IPS-11a (cell line): Measurements from ENCODE around the gene DLL4.
"Not testable (repeated sequence)": the region's sequence is repeated elsewhere in the genome, so short reads cannot be mapped to it uniquely, and the experiment has no call there.

ENCODE experiments used
- H3K4me3 ChIP-seq: one replicate; pipeline ENCODE4 v1.5.1; 2013; ENCODE audit warnings: low read depth, low read length, control low read depth

The DLL4 gene

DNA sequence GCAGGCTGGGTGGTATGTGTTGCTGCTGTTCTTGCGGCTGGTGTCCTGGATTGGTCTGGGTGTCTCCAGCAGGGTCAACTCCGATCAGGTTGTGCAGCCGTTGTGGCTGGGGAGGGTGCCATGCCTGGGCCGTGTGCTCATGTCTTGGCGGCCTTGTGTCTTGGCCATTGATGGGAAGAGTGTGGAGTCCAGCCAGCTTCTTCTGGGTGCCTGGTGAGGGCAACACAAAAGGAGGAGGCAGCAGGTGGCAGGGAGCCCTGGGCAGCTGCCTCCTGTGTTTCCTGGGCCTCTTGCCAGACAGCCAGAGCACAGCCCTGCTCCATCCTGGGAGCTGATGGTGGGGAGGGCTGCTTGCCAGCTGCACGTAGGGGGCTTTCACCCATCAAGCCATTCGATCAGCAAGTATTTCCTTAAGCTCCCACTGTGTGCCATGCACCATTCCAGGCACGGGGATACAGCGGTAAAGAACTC lies 28.5 kb downstream of the DLL4 start:
- no peak overlapping the region for H3K4me3 ChIP-seq

DNA sequence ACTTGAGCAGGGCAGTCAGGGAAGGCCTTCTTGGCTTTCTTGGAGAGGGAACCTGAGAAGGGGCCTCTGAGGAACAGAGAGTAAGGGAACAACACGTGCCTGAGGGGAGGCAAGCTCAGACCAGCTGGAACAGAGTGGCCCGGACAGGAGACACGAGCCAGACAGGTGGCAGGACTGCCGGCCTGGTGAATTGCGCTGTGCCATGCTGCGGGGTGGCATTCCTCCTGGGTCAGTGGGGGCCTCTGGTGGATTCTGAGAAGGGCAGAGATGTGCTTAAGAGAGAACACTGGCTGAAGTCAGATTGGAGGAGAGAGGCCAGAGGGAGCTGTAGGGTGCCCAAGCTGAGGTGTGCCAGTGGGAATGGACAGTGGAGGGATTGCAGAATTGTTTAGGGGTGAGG lies 29.0 kb downstream of the DLL4 start:
- H3K4me3 ChIP-seq, result no peak overlapping the region

DNA sequence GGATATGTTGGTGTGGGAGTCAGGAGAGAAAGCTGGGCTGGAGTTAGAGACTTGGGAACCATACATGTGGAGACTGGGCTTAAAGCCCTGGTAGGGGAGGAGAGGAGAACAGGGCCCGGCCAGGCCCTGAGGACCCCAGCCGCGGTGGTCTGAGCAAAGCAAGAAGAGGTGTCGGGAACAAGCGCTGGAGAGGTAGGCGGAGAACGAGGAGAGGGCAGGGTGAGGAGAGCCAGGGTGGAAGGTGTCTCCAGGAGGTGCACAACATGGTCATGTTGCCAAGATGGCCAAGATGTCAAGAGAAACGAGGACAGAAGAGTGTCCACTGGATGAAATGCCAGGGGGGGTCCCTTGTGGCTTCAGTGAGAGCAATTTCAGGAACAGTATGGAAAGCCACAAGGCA lies 29.6 kb downstream of the DLL4 start:
- H3K4me3 ChIP-seq, result no peak overlapping the region

DNA sequence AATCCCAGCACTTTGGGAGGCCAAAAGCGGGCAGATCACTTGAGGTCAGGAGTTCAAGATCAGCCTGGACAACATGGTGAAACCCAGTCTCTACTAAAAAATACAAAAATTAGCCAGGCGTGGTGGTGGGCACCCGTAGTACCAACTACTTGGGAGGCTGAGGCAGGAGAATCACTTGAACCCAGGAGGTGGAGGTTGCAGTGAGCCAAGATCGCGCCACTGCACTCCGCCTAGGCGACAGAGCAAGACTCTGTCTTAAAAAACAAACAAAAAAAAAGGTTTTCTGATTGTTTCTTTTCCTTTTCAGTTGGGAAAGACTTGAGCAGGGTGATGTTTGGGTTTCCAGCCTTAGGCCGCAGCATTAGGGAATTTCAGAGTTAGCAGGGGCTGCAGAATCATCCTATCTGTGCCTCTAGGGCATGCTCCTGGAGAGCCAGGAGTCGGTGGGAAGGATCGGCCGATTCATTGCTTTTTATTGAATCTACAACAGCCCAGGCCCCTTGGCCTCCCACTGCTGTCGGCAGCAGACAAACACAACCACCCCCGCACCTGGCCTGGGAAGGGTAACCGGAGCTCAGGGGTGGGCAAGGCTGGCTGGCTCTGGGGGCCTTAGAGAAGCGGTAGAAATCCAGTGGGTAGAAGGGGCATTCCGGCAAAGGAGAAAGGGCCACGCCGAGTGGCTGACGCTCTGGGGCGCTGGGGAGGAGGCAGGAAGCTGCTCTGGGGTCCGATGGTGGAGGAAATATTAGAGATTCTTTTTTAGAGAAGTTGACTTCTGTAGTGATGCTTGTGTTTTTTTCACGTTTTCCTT lies 30.4 kb downstream of the DLL4 start:
- no peak overlapping the region for H3K4me3 ChIP-seq

DNA sequence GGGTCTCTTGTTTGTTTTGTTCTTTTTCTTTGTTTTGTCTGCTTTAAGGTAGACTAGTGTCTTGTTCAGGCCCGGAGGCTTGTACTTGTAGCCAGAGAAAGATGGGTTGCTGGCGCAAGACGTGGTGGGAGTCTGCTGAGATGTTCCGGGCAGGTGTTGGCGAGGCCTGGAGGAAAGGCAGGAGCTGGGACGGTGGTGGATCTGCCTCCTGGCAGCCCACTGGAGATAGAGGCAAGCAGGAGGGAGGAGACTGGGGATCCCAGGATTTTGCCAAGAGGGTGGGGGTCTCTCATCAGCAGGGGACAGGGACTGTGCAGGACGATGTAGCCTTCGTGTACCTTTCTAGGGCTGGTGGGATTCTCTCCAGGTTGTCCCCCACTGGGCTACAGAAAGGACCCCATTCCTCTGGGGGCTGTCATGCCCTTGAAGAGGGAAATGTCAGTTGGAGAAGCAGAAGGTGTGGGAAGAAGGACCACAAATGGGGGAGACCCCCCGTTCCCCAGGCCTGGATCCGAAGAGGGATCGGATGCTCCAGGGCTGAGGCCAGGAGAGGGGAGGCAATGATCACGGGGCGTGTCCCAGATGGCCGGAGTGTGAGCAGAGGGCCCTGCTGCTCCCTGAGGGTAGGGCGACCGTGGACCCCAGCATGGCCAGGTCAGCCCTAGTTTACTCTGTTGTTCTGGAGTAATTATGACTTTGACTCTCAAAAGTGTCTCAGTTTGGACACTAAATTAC lies 31.2 kb downstream of the DLL4 start:
- H3K4me3 ChIP-seq, result no peak overlapping the region

DNA sequence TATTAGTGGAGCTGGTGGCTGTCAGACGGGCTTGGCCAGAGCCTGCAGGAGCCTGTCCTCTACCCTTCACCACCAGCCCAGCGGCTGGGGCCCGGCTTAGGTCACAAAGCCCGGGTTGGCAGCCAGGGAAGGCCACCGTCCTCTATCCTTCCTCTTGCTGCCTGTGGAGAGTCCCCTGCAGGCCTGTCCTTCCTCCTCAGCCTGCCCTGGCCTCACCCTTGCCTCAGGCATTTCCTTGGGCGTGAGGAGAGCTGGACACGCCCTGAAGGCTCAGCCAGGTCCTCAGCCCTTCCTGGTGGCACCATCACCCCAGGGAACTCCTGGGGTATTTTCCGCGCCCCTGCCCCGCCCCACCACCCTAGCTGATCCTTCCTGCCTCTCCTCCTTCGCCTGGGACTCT lies 31.8 kb downstream of the DLL4 start:
- H3K4me3 ChIP-seq, result no peak overlapping the region

DNA sequence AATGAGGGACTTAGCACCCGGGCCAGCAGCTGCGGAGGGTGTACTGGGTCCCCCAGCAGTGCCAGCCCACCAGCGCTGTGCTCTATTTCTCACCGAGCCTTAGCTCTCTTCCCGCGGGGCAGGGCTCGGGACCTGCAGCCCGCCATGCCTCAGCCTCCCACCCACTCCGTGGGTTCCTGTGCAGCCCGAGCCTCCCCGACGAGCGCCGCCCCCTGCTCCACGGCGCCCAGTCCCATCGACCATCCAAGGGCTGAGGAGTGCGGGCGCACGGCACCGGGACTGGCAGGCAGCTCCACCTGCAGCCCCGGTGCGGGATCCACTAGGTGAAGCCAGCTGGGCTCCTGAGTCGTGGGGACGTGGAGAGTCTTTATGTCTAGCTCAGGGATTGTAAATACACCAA lies 32.6 kb downstream of the DLL4 start:
- H3K4me3 ChIP-seq, result not testable (repeated sequence)

DNA sequence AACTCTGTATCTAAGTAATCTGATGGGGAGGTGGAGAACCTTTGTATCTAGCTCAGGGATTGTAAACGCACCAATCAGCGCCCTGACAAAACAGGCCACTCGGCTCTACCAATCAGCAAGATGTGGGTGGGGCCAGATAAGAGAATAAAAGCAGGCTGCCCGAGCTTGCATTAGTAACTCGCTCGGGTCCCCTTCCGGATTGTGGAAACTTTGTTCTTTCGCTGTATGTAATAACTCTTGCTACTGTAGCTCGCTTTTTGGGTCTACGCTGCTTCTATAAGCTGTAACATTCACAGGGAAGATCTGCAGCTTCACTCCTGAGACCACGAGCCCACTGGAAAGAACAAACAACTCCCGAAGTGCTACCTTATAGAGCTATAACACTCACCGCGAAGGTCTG lies 33.2 kb downstream of the DLL4 start:
- not testable (repeated sequence) for H3K4me3 ChIP-seq

DNA sequence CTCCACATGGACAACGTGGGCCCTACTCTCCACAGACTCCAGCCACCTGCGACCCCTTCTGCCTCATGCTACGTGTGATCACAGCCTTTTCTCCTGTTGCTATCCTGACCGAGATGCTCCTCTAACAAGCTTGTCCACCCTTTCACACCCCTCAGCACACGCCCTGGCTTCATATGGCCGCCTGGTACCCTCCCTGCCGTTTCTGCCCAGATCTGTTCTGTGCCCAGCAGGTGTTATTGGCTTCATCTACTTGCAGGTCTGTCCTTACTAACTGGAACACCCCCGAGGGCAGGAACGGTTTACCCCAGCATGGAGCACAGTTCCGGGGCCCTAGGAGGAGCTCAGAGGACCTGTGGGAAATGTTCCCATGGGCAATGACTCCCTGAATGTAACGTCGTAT lies 34.1 kb downstream of the DLL4 start:
- H3K4me3 ChIP-seq, result no peak overlapping the region

DNA sequence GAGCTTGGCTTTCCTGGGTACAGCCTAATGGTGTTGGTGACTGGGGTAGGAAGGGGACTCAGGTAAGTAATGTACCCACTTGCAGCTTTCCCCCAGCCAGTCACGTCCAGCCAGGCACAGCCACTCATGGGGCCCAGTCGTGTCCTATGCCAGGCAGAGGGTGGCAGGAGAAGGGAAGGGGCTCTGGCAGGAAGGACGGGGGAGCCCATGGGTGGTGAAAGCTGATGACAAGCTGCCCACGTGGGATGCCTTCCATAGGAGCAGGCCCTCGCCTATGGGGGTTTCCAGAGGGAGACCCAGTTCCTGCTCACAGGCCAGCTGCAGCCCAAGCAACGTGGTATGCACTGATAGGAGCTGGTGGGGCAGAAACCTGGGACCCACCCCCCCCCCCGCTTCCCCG lies 34.9 kb downstream of the DLL4 start:
- no peak overlapping the region for H3K4me3 ChIP-seq

DNA sequence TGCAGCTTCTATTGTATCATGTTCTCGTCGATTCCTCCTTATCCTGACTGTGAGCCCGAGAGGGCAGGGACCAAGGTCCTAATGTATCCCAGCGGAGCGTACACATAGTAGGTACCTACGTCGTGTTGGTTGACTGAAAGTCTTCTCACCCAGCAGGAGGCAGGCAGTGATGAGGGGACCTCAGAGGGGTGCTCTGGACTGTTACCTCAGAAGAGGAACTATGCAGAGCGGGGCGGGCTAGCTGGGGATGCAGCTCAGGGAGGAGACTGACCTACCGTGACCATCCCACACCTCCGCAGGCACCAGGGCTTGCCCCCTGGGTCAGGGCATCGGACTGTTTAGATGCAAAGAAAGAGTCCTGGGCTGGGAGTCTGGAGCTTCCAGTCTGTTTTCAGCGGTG lies 35.5 kb downstream of the DLL4 start:
- H3K4me3 ChIP-seq, result no peak overlapping the region

DNA sequence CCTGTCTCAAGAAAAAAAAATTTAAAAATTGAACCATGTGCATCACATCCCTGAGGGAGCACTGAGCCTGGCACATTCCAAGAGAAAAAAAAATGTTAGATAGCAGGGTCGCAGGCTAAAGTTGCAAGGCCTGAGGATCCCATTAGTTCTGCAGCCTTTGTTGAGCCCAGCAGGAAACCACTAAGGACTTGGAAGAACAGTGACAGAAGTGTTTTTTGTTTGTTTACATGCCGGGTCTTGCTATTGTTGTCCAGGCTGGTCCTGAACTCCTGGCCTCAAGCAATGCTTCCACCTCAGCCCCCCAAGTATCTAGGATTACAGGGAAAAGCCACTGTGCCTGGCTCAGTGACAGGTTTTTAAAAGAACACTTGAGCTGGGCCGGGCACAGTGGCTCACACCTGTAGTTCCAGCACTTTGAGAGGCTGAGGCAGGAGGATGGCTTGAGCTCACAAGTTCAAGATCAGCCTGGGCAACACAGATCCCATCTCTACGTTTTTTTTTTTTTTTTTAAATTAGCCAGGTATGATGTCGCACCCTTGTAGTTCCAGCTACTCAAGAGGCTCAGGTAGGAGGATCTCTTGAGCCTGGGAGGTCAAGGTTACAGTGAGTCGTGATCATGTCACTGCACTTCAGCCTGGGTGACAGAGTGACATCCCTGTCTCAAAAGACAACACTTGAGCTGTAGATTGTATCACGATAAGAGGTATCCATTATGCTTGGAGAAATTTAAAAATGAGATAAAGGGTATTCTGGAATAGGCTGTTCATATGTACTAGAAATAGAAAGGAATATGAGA lies 39.3 kb downstream of the DLL4 start:
- no peak overlapping the region for H3K4me3 ChIP-seq

DNA sequence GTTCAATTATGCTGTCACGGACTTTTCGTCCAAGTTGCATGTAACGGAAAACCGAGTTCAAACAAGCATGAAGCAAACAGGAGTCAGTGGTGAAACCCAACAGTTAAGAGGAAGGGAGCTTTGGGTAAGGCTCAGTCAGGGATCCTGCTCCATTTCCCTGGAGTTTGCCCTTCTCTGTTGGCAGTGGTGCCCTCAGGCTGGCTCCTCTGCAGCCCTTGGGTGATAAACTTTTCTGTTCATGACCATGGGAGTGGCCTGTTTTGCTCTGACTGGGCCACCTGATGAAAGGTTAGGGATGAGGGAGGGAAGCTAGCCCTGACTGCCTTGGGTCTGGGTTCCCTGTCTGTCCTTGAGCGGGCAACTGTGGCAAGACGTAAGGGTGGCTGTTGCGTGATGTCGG lies 40.2 kb downstream of the DLL4 start:
- H3K4me3 ChIP-seq, result no peak overlapping the region

DNA sequence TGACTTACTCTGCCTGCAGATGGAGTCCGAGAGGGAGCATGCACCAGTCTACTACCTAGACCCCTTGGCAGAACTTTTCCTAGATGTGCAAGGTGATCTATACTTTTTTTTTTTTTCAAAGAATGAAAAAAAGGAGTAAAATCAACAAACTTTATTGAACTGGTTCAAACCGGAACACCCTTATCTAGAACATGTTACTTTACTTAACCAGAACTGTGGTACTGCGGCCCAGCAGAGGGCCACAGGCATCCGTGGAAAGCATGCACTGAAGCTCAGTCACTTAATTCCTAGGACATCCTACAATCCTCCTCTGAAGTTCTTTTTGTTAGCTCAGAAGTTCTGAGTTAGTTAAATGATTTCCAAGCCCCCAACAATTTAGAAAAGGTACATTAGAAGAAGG lies 45.7 kb downstream of the DLL4 start:
- no peak overlapping the region for H3K4me3 ChIP-seq

DNA sequence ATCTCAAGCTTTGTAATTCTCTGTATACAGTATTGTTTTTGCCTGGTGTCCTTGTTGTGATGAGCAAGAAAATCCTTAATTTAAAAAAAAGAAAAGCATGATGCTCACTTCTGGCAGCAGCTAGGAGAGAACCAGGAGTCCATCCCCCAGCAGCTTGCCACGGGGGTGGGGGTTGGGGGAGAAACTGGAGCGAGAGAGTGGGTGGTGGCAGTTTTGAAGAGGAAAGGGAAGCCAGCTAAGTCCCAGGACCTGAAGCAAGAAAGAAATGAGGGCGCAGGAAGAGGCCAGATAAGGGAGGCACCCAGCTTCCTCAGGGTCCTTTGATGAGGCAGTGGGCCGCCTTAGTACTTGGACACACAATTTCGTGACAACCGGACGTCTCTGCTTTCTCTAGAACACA lies 47.7 kb downstream of the DLL4 start:
- H3K4me3 ChIP-seq, result no peak overlapping the region

DNA sequence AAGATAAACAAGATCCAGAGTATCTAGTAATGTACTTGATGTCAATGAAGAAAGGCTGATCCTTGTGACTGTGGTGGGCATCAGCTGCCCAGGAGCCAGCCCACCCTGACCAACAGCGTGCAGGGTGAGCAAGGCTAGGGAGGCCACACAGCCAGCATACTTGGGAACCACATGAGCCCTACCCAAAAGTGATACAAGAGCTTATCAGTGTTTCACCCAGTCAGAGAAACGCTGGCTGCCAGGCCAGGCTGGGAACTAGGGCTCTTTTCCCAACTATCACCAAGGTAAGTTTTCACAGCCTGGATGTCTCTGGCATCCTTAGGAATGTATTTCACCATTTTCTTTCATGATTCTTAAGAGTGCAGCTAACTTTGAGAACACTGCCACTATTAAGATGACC lies 49.0 kb downstream of the DLL4 start:
- no peak overlapping the region for H3K4me3 ChIP-seq

DNA sequence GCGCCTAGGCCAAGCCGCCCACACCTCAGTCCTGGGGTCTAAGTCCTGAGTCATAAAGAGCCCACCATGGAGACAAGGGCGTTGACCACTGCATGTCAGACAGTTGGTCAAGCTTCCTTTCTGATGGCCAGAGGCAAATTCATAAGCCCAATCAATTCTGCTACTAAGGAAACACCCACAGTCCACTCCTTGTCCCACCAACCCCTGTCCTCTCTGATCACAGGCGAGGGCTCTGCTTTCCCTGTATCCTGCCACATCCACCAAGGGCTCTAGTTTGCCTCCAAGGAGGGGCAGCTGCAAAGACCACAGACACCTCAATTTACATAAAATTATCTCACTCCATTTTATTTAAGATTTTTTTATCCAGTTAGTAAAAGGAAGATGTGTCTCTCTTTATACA lies 49.4 kb downstream of the DLL4 start:
- no peak overlapping the region for H3K4me3 ChIP-seq

DNA sequence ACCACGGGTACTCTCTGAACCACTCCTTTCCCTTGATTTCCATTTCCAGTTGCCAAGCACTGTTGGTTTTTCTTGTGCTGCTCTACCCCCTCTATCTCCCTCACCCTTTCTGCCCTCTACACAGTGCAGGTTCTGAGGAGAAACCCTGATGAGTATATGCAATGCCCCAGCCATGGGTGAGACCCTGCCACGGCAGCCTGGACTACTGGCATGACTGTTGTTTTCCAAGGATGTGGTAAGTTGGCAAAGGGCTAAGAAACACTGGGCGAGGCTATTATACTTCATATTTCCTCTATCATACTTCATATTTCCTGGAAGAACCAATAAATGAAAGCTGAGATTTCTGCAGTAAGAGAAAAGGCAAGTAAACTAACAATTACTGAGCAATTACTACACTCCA lies 52.0 kb downstream of the DLL4 start:
- no peak overlapping the region for H3K4me3 ChIP-seq

DNA sequence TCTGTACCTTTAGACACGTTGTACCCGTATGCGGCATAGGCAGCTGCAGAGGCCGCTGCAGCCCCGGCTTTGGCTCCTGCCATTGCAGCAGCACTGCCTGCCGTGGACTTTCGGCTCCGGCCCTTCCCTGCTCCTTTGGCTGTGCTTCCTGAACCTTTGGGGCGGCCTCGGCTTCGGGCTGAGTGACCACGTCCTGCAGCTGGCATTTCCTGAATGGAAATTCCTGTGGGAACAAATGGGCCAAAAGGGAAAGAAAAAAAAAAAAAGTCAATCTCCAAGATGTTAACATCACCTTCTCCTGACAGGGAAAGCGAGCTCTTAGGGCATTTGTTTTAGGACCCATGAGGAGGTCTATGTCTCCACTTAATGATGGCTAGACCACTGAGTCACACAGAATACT lies 53.7 kb downstream of the DLL4 start:
- H3K4me3 ChIP-seq, result no peak overlapping the region

DNA sequence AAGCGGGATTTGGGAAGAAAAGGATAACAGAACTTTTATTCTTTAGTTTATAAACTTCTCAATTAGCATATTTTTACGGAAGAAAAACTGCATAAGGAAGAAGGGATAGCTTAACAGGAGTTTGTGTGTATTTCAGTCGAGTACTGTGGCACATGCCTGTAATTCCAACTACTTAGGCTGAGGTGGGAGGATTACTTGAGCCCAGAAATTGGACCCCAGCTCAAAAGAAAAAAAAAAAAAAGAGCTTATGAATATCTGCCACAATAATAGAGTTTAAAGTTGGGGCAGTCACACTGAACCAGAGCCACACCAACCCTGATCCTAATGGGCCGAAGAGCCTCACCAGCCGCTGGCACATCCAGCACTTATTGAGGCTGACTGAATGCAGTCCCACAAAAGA lies 55.3 kb downstream of the DLL4 start:
- H3K4me3 ChIP-seq, result no peak overlapping the region

DNA sequence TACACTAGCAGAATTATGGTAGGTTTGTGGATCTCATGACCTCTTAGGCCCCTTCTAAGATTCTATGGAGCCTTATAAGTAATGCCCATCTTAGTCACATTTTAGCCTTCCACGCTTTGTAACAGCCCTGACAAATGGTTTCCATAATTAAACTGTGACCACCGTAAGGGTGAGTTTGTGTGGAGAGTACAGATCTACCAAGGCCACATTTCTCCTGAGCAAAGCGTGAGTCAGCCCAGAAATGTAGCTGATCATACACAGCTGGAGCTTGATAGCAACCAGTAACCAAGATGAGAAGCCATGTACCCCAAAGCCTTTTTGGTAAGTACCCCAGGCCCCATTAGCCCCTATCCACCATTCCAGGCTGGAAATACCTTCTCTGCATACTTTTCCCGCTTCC lies 55.8 kb downstream of the DLL4 start:
- H3K4me3 ChIP-seq, result no peak overlapping the region
